ENCODE results near the gene PGAP1. TPM values are rescaled to one million over a fixed set of nuclear protein-coding genes. Genes with fewer than 3 reads are reported as not detected.

The PGAP1 gene
- total RNA-seq, 1 experiment from 2014 or later: 21.0 TPM

DNA sequence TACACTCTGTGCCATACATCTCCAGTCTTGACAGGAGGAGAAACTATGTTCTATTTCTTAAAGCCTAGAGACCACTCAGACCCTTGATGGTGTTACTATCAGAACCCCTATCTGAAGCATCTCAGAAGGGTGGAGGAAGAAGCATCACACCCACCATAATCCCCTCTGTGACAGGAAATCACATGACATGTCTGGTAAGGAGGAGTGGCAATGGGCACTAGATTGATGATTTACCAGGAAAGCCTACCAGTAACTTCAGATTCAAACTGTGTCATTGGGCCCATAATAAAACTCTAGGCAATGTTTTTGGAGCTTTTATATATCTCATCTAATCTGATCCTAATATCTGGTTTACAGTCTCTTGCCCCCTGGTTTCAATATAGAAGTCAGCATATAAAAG, 80.2 kb downstream of the PGAP1 start:
- H2BK20ac ChIP-seq (ENCODE audit: low read depth, low read length, poor library complexity, severe bottlenecking): no peak overlapping the region
- no peaks in the 10 kb centered on the region for H4K20me1 ChIP-seq (ENCODE audit: control insufficient read depth, insufficient read depth, insufficient read length)
- Mint-ChIP-seq H3K27ac (no peak overlapping the region), H3K27me3 (ENCODE audit: low read depth) (no peaks in the 10 kb centered on the region), H3K4me1 (no peaks in the 10 kb centered on the region), H3K4me3 (no peak overlapping the region), H3K9me3 (no peaks in the 10 kb centered on the region), H3K36me3 (ENCODE audit: insufficient read depth in 1 of 3, low read depth in 3 of 3) (peaks cover 9 to 33% (median 26%) of the 10 kb centered on the region in 3 experiments; a peak in 6 of 7 replicates)
- TF ChIP-seq, protein P1, sequence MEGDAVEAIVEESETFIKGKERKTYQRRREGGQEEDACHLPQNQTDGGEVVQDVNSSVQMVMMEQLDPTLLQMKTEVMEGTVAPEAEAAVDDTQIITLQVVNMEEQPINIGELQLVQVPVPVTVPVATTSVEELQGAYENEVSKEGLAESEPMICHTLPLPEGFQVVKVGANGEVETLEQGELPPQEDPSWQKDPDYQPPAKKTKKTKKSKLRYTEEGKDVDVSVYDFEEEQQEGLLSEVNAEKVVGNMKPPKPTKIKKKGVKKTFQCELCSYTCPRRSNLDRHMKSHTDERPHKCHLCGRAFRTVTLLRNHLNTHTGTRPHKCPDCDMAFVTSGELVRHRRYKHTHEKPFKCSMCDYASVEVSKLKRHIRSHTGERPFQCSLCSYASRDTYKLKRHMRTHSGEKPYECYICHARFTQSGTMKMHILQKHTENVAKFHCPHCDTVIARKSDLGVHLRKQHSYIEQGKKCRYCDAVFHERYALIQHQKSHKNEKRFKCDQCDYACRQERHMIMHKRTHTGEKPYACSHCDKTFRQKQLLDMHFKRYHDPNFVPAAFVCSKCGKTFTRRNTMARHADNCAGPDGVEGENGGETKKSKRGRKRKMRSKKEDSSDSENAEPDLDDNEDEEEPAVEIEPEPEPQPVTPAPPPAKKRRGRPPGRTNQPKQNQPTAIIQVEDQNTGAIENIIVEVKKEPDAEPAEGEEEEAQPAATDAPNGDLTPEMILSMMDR (conservative IDR thresholded peaks at IDR 0.05): no peak
- no peak overlapping the region for H3K4ac ChIP-seq (ENCODE audit: low read depth, low read length)
- H3K27me3 ChIP-seq (ENCODE audit: insufficient read depth, low read length): no peaks in the 10 kb centered on the region
- no peak overlapping the region for H3K56ac ChIP-seq (ENCODE audit: insufficient read length, low read depth, low read length)
- no peak overlapping the region for H2BK120ac ChIP-seq (ENCODE audit: low read depth, low read length, poor library complexity, severe bottlenecking)
- no peak overlapping the region for H3K4me2 ChIP-seq (ENCODE audit: insufficient read depth, insufficient read length, low read length)
- no peaks in the 10 kb centered on the region for H3K4me1 ChIP-seq (ENCODE audit: insufficient read depth, low read length)
- no peak overlapping the region for H2AFZ ChIP-seq (ENCODE audit: low read length)
- H3K9me3 ChIP-seq (ENCODE audit: control insufficient read depth, low read depth, low read length): no peaks in the 10 kb centered on the region
- no peaks in the 10 kb centered on the region for H3K23me2 ChIP-seq (ENCODE audit: insufficient read length, low read depth, low read length, poor library complexity, severe bottlenecking)
- no peak overlapping the region for H4K5ac ChIP-seq (ENCODE audit: insufficient read length, low read depth, low read length)
- H3K79me2 ChIP-seq (ENCODE audit: insufficient read depth, low read length): no peaks in the 10 kb centered on the region
- no peak overlapping the region for H3K9ac ChIP-seq (ENCODE audit: extremely low read depth, insufficient read length, low read length)
- H3K14ac ChIP-seq (ENCODE audit: insufficient read depth, low read length): no peak overlapping the region
- H3K27ac ChIP-seq (ENCODE audit: insufficient read length, low read depth, low read length): no peak overlapping the region
- no peak overlapping the region for H2BK15ac ChIP-seq (ENCODE audit: low read depth, low read length)
- H3K79me1 ChIP-seq (ENCODE audit: insufficient read depth, low read depth, low read length, poor library complexity, severe bottlenecking): no peaks in the 10 kb centered on the region
- H2BK5ac ChIP-seq (ENCODE audit: insufficient read length, low read length): no peak overlapping the region
- H2BK12ac ChIP-seq (ENCODE audit: insufficient read length, low read depth, low read length): no peak overlapping the region
- no peak overlapping the region for H3K18ac ChIP-seq (ENCODE audit: insufficient read length, low read depth, low read length)
- no peak overlapping the region for H4K91ac ChIP-seq (ENCODE audit: insufficient read length, low read depth, low read length)
- no peak overlapping the region for H3K23ac ChIP-seq (ENCODE audit: insufficient read length, low read depth, low read length)
- DNase-seq: no peak
- H4K8ac ChIP-seq (replicated peaks; ENCODE audit: insufficient read length, low read depth, low read length): no peak overlapping the region
- no peak overlapping the region for H2AK5ac ChIP-seq (ENCODE audit: insufficient read length, low read length)
- no peak overlapping the region for H3T11ph ChIP-seq (ENCODE audit: low read length)
